Subcutaneous abdominal adipose tissue (tissue), 5 donors: ENCODE data around the gene TREML2.

Experiments used
- H3K27ac ChIP-seq: one replicate; pipeline ENCODE4 v1.7.0; 2013; ENCODE audit warnings: low read depth, mild to moderate bottlenecking, inconsistent platforms, low read length, moderate library complexity
- H3K27me3 ChIP-seq, 5 donors: one replicate each; pipeline ENCODE4 v1.7.0; 2013; ENCODE audit warnings: low read length in 5 of 5, inconsistent platforms in 1 of 5; ENCODE audit not compliant: control insufficient read depth in 5 of 5, insufficient read depth in 4 of 5
- H3K36me3 ChIP-seq, 5 donors: one replicate each; pipeline ENCODE4 v1.7.0; 2013; ENCODE audit warnings: low read length in 5 of 5; ENCODE audit not compliant: control insufficient read depth in 5 of 5, insufficient read depth in 5 of 5
- H3K4me1 ChIP-seq, 5 donors: one replicate each; pipeline ENCODE4 v1.7.0; 2013; ENCODE audit warnings: low read length in 5 of 5, mild to moderate bottlenecking in 3 of 5, moderate library complexity in 1 of 5; ENCODE audit not compliant: control insufficient read depth in 5 of 5, insufficient read depth in 5 of 5
- H3K4me3 ChIP-seq, 5 donors: one replicate each; pipeline ENCODE4 v1.7.0; 2013; ENCODE audit warnings: low read length in 5 of 5, low read depth in 1 of 5
- H3K9ac ChIP-seq, 5 donors: one replicate each; pipeline ENCODE4 v1.7.0; 2013; ENCODE audit warnings: low read length in 5 of 5, mild to moderate bottlenecking in 4 of 5, moderate library complexity in 3 of 5
- H3K9me3 ChIP-seq, 5 donors: one replicate each; pipeline ENCODE4 v1.7.0; 2013; ENCODE audit warnings: low read length in 5 of 5; ENCODE audit not compliant: control insufficient read depth in 5 of 5
- donor health status: healthy.
- donor health status: healthy.
- donor health status: healthy.
- donor health status: healthy.
- donor health status: healthy.

TREML2 gene

GRCh38 chr6:41229721-41230120 is 28.8 kb upstream of the TREML2 start:
- Histone ChIP-seq H3K27ac (no peak overlapping the region), H3K9me3 (no peaks in the 10 kb centered on the region)

GRCh38 chr6:41228616-41229015 is 27.7 kb upstream of the TREML2 start:
- H3K9me3 ChIP-seq = no peaks in the 10 kb centered on the region
- no peak overlapping the region for H3K4me3 ChIP-seq
- H3K27me3 ChIP-seq = peaks cover 0 to 16% (median 4%) of the 10 kb centered on the region in 5 donors
- H3K4me1 ChIP-seq = peaks cover 0 to 2% (median 0%) of the 10 kb centered on the region in 5 donors
- no peak overlapping the region for H3K27ac ChIP-seq
- H3K36me3 ChIP-seq = no peaks in the 10 kb centered on the region
- H3K9ac ChIP-seq = no peak overlapping the region

More at GRCh38 chr6:41229721-41230120, 28.8 kb upstream of the TREML2 start:
- Histone ChIP-seq H3K4me1 (peaks cover 0 to 2% (median 0%) of the 10 kb centered on the region in 5 donors), H3K4me3 (no peak overlapping the region), H3K27me3 (peaks cover 0 to 11% (median 4%) of the 10 kb centered on the region in 5 donors), H3K9ac (no peak overlapping the region), H3K36me3 (no peaks in the 10 kb centered on the region)

GRCh38 chr6:41228096-41228495 is 27.1 kb upstream of the TREML2 start, which contains the start of gene TREML4:
TSS of gene TREML4 (plus strand) at chr6:41228349. CDS start at chr6:41228428, 79 bp downstream.
- Histone ChIP-seq H3K4me1 (peaks cover 0 to 2% (median 0%) of the 10 kb centered on the region in 5 donors), H3K27ac (no peak within 1 kb of the TSS), H3K36me3 (no peaks in the 10 kb centered on the region), H3K4me3 (no peak within 1 kb of the TSS), H3K9me3 (no peaks in the 10 kb centered on the region), H3K9ac (no peak within 1 kb of the TSS), H3K27me3 (peaks cover 0 to 19% (median 4%) of the 10 kb centered on the region in 5 donors)

GRCh38 chr6:41226752-41227151 is 25.8 kb upstream of the TREML2 start:
- no peak overlapping the region for H3K9ac ChIP-seq
- H3K27me3 ChIP-seq = peaks cover 0 to 23% (median 10%) of the 10 kb centered on the region in 5 donors
- no peaks in the 10 kb centered on the region for H3K36me3 ChIP-seq
- H3K4me1 ChIP-seq = peaks cover 0 to 2% (median 0%) of the 10 kb centered on the region in 5 donors
- no peaks in the 10 kb centered on the region for H3K9me3 ChIP-seq
- no peak overlapping the region for H3K27ac ChIP-seq
- no peak overlapping the region for H3K4me3 ChIP-seq

- Histone ChIP-seq H3K9me3 (peaks cover 0 to 12% (median 3%) of the 10 kb centered on the region in 5 donors), H3K36me3 (no peaks in the 10 kb centered on the region), H3K4me1 (peaks cover 0 to 2% (median 0%) of the 10 kb centered on the region in 5 donors), H3K27ac (no peak overlapping the region), H3K27me3 (peaks cover 0 to 22% (median 10%) of the 10 kb centered on the region in 5 donors), H3K9ac (no peak overlapping the region), H3K4me3 (no peak overlapping the region)
Measured at GRCh38 chr6:41224800-41225199, 23.9 kb upstream of the TREML2 start.

GRCh38 chr6:41222513-41222912 is 21.6 kb upstream of the TREML2 start:
- Histone ChIP-seq H3K27me3 (peaks cover 0 to 13% (median 6%) of the 10 kb centered on the region in 5 donors), H3K27ac (no peak overlapping the region), H3K9me3 (peaks cover 0 to 12% (median 4%) of the 10 kb centered on the region in 5 donors), H3K9ac (no peak overlapping the region), H3K36me3 (no peaks in the 10 kb centered on the region), H3K4me3 (no peak overlapping the region), H3K4me1 (peaks cover 0 to 2% (median 0%) of the 10 kb centered on the region in 5 donors)

- Histone ChIP-seq H3K27ac (no peak overlapping the region), H3K4me3 (no peak overlapping the region), H3K27me3 (peaks cover 0 to 13% (median 3%) of the 10 kb centered on the region in 5 donors), H3K36me3 (no peaks in the 10 kb centered on the region), H3K9me3 (peaks cover 0 to 12% (median 4%) of the 10 kb centered on the region in 5 donors), H3K4me1 (no peaks in the 10 kb centered on the region), H3K9ac (no peak overlapping the region)
Measured at GRCh38 chr6:41222045-41222444, 21.1 kb upstream of the TREML2 start.

- Histone ChIP-seq H3K9ac (no peak overlapping the region), H3K9me3 (peaks cover 0 to 26% (median 8%) of the 10 kb centered on the region in 5 donors), H3K27ac (no peak overlapping the region), H3K36me3 (no peaks in the 10 kb centered on the region), H3K27me3 (peaks cover 0 to 3% (median 0%) of the 10 kb centered on the region in 5 donors), H3K4me1 (no peaks in the 10 kb centered on the region), H3K4me3 (no peak overlapping the region)
Measured at GRCh38 chr6:41216616-41217015, 15.7 kb upstream of the TREML2 start.

- Histone ChIP-seq H3K4me3 (no peak overlapping the region), H3K27me3 (peaks cover 0 to 3% (median 0%) of the 10 kb centered on the region in 5 donors), H3K9ac (no peak overlapping the region), H3K9me3 (peaks cover 0 to 22% (median 8%) of the 10 kb centered on the region in 5 donors), H3K27ac (no peak overlapping the region), H3K4me1 (no peaks in the 10 kb centered on the region), H3K36me3 (no peaks in the 10 kb centered on the region)
Measured at GRCh38 chr6:41215777-41216176, 14.8 kb upstream of the TREML2 start.

- H3K27ac ChIP-seq = no peak overlapping the region
- H3K9me3 ChIP-seq = peaks cover 0 to 15% (median 5%) of the 10 kb centered on the region in 5 donors
- H3K27me3 ChIP-seq = peaks cover 0 to 3% (median 0%) of the 10 kb centered on the region in 5 donors
Measured at GRCh38 chr6:41214559-41215238, 13.8 kb upstream of the TREML2 start.

More at GRCh38 chr6:41214559-41215238, 13.8 kb upstream of the TREML2 start:
- H3K4me1 ChIP-seq = no peaks in the 10 kb centered on the region
- no peak overlapping the region for H3K9ac ChIP-seq
- H3K4me3 ChIP-seq = no peak overlapping the region
- no peaks in the 10 kb centered on the region for H3K36me3 ChIP-seq
